Cortex of kidney (tissue), 1 donor: Measurements from ENCODE around the gene CD164L2.

Experiments
- DNase-seq: peaks from one replicate; lab custom pipeline; 2025; lab: John Stamatoyannopoulos, UW

The CD164L2 gene

DNA sequence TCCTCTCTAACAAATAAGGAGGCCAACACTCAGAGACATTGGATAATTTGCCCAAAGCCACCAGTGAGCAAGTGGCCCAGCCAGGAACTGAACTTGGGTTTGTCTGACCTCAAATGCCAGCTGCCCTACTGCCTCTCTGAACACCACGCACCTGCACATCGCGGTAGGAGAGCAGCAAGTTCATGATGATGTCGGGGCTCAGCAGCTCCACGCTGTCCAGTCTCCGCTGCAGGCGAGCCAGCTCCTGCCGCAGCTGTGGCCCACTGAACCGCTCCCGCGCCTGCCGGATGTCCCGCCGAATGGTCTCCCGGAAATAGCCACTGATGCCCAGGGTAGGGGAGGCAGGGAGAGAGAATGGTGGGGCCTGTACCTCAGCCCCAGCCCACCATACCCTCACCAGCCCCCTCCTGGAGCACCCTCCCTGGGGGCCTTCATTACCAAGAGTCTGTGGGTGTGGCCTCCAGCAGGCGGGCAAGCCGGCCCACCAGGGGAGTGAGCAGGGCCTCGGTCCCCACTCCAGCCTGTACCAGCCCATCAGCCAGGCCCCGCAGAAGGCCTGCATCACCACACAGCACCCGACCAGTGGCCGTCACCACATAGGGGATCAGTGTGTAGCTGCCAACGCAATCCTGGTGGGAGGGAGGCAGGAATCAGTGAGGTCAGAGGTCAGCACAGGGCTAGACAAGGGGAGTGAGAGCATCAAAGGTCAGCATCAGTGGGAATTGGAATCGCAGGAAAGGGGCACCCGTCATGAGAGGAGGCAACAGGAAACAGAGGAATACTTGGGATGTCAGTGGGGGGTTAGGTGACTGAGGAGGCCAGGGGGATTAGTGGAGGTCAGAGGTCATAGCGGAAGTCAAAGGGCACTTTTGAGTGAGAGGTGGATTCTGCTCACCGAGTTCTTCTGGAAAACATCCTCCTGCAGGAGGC is 19.1 kb downstream of the CD164L2 start:
- no peak for DNase-seq

DNA sequence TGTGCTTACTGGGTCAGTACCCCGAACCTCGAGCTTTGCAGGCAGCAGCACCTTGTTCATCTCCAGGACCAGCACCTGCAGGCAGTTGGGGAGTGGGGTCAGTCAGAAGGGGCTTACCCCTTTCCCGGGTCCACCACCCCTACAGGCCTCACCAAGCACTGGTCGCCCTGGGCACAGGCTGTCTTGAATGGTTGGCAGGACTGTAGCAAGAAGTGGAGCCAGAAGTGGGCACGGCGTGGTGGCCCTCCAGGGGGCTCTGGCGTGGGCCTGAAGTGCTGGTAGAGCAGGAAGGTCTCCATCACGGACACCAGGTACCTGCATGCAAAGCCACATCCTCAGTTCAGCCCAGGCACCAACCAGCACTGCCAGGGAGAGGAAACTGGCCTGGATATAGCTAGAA is 21.6 kb downstream of the CD164L2 start:
- no peak for DNase-seq

DNA sequence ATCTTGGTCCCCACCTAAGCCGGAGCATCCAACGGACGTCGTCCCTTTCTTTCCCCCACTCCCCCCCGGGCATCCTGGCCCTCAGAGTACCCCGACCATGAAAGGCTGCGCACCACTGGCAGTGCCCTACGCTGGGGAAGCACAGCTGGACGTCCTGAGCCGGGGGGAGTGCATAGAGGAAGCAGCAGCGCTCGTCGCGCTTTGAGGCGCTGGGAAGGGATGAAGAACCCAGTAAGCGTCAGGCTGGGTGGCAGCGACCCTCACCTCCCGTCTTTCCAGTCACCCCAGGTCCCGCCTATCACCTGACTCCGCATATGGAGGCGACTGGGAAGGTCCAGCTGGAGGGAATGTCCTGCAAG is 22.1 kb downstream of the CD164L2 start:
- DNase-seq = no peak

DNA sequence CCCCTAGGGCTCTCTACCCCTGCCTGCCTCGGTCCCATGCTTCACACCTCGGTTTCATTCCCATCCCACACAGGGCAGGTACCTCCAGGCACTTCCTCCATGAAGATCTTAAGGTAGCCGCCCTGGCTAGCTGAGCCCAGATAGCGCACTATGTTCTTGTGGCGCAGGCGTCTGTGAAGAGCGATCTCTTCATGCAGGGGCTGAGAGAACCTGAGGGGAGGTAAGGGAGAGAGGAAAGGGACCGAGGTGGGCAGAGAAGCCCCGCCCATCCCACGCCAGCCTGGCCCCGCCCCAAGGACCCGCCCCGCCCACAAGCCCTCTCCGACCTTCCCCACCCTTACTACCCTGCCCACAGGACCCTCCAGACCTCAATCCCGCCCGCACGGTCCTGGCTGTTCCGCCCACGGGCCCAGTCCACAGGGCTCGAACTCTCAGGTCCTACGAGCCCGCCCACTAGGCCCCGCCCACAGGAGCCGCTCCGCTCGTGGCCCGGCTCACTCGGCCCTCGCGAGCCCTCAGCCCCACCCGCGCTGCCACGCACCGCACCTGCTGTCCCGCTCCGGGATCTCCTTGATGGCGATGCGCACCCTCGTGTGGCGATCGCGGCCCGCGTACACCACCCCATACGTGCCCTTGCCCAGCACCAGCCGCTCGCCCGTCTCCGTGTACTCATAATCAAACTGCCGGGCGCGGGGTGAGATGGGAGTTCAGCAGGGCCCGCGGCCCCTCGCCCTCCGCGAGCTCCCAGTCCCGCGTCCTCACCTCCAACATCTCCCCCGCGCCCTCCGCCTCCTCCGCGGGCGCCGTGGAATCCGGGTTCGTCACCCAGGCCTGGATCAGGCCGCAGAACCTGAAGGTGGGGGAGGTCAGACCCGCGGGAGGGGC is 22.7 kb downstream of the CD164L2 start:
- no peak for DNase-seq

DNA sequence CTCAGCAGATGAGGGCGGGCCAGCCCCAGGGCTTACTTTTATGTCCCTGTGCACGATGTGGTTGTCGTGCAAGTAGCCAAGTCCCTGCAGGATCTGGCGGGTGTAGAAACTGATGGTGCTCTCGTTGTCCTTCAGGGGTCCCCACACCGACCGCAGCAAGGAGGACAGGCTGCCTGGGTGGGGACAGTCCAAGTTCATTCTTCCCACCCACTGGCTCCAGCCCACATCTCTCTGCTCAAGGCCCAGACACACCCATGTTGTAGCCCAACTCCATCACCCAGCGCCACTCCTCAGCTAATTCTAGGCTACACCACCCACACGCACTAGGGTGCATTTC is 23.3 kb downstream of the CD164L2 start:
- DNase-seq = no peak

DNA sequence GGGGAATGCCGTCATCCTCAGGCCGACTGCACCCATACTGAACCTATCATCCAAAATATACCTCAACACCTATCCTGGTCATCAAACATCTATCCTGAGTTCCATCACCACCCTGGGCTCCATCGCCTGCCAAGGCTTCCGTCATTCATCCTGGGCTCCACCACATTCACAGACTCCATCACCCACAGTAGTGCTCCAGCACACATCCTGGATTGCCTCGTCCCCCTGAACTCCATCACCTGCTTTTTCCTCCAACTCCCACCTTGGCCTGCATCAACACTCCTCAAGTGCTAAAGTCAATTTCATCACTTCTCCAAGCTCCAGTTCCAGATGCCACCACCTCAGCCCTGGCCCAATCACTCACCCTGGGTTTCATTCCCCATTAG is 24.2 kb downstream of the CD164L2 start:
- DNase-seq = no peak

DNA sequence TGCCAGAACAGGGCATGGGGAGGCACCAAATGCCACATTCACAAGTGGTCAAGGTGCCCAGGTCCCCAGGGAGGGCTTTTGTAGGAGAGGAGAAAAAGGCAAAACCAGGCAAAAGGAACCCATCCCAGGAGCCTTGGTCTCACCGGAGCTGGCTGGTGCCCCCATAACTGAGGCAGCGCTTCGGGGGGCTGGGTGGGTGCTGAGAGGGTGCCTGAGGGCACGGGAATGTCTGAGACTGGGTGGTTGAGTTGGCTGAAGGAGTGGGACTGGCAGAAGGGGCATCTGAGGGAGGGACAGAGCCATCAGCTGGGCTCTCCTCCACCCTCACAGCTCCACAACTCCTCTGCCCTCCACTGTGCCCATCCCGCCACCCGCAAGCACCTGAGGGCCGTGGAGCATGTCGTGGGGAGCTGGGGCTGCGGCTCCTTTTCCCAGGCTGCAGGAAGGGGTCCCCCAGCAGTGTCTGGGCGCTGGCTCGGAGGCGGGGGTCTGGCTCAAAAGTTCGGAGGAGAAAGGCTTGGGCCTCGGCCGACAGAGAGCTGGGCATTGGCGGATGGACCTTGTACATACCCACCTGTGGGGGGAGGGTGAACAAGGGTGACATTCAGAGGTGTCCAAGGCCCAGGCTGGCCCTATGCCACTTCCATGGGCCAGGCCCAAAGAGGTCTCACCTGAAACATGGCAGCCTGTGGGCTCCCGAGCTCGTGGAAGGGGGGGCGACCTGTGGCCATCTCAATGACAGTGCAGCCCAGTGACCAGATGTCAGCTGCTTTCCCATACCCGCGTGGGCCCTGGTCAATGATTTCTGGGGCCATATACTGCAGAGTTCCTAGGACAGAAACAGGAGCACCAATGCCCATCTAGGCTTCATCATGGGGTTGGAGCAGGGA is 24.9 kb downstream of the CD164L2 start:
- no peak for DNase-seq

DNA sequence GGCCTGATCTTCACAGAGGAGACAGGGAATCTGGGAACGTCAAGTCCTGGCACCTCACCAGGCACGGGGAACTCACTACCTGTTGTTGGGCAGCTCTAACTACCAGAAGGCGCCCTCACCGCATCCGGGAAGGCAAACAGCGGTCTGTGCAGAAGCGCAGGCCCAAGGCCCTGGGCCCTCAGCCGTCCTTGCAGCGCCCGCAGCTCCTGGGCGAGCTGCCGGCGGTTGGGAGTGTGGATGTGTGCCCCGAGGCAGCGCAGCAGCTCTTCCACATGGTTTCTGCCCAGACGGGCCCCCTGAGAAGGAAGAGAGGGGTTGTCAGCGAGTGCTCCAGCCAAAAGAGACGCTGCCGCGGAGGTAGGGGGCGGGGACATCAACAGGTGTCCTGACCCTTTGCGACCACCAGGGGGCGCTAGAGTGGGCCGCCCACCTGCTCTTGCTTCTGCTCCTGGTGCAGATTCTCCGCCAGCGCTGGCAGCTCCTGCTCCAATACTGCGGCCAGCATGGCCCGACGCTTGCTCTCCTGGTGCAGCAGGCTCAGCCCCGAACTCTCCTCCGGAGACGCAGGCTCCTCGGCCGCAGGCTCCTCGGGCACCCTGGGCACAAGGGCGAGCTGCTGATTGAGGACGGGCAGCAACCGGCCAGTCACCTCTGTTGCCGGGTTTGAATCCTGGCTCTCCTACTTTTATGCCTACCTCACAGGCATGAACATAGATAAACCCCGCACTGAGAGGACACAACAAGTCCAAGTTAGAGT is 25.7 kb downstream of the CD164L2 start:
- DNase-seq = no peak

DNA sequence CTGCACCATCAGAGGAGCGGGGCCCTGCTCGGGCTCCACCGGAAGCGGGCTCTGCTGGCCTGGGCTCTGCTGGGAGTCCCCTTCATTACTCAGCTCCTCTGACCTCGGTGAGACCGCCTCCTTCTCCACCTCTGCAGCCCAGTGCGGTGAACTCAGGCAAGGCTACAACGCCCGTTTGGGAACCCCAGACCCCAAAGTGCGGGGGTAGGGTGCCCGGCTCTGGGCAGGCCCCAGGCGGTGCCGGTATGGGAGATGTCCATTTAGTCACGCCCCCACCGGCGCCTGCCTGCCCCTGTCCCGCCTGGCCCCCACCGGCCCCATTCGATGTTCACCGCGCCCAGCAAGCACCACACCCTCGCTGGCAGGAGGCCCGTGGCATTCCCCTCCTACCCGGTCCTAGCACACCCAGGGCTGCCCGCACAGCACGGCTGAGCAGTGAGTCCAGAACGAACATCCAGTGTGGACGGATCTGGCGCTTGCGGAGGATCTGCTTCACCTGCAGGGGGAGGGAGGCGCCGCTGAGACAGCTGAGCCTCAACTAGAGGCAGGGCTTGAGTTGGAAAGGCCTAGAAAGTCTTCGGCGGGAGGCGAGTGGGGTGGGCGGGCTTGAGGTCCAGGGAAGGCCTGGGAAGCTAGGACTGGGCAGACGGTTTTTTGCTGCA is 26.4 kb downstream of the CD164L2 start:
- DNase-seq = no peak

DNA sequence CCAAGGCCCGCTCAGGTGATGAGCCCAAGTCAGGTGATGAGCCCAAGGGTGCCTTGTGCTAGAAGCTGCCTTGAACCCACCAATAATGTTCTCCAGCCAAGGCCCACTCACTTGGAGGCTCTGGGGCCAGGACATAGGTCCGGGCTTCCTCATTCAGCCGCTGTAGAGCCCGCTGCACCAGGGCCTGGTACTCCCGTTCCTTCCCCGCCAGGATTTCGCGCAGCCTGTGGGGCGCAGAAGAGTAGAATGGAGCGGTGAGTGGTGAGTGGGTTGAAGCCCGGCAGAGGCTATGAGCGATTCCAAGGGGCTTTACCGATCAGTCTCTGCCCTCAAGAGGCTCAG is 26.9 kb downstream of the CD164L2 start:
- no peak for DNase-seq

DNA sequence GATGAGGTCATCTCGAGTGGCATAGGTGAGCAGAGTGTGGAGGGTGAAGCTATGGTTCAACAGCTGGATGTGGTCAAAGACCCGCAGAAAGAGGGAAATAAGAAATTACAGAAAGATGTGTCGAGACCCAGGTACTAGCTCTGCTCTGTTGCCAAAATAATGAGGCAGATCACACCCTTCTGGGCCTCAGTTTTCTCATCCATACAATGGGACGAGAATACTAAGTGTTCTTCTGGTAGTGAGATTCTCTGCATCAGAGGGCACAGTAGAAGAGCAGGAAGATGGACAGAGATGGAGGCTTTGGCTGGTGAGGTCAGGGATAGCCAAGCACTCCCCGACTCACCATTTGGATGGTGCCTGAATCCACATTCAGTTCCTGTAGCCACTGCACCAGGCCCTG is 27.4 kb downstream of the CD164L2 start:
- DNase-seq = no peak

DNA sequence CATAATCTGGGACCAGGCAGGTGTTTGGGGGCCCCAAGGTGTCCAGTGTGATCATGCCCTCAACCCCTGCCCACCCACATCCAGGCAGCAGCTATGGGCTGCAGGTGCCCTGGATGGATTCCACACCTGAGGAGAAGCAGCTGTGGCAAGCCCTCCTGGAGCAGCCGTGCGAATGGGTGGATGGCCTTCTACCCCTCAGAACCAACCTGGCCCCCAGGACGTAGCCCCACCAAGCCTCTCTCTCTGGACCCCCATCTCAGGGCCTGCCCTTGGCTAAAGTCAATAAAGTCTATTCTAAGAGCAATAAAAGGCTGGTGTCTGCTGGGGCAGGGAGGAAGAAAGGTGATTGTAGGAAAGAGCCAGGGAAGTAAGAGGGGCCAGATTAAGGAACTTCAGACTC is 29.5 kb downstream of the CD164L2 start:
- DNase-seq = no peak

DNA sequence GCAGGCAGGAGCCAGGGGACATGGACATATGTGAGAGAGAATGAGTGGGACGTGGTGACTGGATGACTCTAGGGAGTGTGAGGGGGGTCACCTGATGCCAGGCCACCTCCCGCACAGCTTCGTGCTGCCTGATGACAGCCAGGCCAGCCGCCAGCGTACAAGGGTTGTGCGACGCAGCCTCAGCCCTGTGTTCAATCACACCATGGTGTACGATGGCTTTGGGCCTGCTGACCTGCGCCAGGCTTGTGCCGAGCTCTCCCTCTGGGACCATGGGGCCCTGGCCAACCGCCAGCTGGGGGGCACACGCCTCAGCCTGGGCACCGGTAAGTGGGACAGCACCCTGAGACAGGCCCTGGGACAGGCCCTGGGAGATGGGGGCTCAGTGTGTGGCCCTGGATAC is 30.0 kb downstream of the CD164L2 start:
- DNase-seq = no peak

DNA sequence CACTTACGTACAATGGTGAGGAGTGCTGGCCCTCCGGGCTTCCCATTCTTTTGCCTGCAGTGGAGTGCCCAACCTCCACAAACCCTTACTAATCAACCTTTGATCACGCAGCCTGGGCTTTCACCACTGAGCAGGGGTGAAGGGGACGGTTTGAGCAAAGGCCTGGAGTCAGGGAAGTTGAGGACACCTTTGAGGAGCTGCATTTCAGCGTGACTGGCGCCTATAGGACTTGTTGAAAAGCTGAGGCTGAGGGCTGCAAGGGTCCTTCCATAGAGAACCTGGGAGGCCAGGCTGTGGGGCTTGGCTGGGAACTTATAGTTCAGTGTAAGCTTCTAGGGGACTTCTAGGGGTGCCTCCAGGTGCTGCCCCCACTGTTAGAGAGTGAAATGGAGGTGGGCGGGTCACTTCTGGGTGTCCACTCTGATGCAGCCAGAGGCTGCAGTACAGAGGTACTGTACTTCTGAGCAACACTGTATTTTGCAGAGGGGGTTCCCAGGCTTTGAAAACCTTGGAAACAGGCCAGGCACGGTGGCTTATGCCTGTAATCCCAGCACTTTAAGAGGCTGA is 31.5 kb downstream of the CD164L2 start:
- DNase-seq = no peak

DNA sequence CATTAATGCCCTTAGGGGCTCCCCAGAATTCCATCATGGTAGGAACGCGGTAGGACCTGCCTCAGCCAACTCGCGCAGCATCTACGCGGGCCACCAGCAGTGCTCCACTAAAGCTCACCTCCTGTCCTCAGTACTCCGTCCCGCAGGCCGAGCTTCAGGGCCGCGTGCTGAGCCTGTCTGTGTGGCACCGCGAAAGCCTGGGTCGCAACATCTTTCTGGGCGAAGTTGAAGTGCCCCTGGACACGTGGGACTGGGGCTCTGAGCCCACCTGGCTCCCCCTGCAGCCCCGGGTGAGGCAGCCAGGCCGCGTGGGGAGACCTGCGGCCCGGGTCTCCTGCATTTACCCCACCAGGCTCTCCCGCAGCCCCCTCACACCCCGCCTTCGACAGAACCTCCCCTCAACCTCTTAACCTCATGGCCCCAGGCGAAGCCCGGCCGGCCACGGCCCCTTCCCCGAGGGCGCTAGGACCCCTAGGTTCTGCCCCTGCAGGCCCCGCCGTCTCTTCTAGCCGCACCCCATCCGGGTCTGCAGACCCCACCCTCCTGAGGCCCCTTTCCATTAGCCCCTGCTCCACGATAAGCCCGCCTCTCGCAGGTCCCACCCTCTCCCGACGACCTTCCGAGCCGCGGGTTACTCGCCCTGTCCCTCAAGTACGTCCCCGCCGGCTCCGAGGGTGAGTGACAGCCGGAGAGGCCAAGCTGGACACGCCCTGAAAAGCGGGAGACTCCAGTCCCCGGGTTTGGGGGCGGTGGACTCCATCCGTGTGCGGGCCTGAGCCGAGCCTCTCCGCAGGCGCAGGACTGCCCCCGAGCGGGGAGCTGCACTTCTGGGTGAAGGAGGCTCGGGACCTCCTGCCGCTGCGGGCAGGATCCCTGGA is 32.2 kb downstream of the CD164L2 start:
- no peak for DNase-seq

DNA sequence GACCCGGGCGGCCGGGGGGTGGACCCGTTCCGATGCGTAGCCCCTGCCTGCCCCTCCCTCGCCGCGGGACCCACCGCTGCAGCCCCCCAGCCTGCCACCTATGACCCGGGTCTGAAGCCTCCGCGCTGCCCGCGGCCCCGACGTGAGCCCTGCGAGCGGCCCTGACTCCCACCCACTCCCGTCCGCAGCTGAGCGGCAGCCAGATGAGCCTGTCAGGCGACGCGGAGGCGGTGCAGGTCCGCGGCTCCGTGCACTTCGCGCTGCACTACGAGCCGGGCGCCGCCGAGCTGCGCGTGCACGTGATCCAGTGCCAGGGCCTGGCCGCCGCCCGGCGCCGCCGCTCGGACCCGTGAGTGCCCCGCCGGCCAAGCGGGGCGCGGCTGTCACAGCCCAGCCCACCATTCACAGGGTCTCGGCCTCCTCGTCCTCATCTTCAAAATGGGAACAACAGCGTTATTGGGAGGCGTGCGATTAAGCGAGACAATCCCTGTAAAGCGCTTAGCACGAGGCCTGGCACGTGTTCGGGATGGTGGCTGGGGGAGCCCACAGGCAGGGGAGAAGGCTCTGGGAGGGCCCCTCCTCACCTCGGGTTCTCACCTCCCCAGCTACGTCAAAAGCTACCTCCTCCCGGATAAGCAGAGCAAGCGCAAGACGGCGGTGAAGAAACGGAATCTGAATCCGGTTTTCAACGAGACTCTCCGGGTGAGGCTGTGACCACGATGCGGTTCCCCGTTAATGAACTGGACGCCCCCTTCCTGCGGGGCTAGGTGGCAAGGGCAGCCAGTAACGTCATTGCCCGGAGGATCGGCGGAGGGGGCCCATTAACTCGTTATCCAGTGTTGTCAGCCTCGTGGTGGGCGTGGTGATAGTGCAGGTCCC is 33.1 kb downstream of the CD164L2 start:
- no peak for DNase-seq

DNA sequence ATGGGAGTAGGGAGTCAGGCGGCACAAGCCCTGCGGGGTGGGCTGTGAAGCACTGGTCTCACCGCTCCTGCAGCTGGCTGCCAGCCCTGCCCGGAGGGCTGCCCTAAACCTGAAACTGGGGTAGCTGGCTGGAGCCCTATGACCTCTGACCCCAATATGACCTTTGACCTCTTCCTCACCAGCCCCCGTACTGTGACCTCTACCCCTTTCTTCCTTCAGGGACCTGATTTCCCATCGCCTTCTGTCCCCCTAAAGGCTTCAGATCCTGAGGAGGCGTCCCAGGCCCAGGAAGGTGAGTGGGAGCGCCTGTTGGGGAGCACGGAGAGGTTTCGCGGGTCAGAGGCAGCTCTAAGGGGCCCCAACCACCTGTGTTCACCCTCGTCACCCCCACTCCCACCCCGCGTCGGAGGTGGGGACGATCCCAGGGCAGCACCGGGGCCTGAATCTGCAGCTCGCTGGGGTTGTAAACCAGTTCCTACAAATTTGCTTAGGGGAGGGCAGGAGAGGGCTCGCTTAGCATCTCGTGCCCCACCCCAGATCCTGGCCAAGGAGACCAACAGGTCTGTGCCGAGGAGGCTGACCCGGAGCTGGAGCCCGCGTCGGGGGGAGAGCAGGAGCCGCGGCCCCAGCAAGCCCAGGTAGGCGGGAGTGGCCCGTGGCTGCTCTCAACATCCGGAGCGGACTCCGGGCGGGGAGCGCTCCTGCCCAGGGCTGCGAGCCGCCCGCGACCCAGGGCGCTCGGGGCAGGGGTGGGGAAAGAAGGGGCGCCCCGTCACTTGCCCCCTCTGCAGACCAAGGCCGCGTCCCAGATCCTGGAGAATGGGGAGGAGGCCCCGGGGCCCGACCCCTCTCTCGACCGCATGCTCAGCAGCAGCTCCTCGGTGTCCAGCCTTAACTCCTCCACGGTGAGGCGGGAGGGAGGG is 34.0 kb downstream of the CD164L2 start:
- no peak for DNase-seq
